ENCODE measurements around the gene PRKG2. TPM values are rescaled to one million over a fixed set of nuclear protein-coding genes. Genes with fewer than 3 reads are reported as not detected.
"Not testable (repeated sequence)": the region's sequence is repeated elsewhere in the genome, so short reads cannot be mapped to it uniquely, and the experiment has no call there.

Gene PRKG2
- 0.05 TPM in 1 of 2 replicates, not detected in the other for total RNA-seq (2014; rRNA removed; shearing (Covaris generic))
- 0.12 and 0.44 TPM in 2 replicates for polyA plus RNA-seq (2015; cell fraction: cytosol; rRNA removed)
- polyA plus RNA-seq (2015; cell fraction: nucleus; rRNA removed) = 0.06 and 0.18 TPM in 2 replicates

DNA sequence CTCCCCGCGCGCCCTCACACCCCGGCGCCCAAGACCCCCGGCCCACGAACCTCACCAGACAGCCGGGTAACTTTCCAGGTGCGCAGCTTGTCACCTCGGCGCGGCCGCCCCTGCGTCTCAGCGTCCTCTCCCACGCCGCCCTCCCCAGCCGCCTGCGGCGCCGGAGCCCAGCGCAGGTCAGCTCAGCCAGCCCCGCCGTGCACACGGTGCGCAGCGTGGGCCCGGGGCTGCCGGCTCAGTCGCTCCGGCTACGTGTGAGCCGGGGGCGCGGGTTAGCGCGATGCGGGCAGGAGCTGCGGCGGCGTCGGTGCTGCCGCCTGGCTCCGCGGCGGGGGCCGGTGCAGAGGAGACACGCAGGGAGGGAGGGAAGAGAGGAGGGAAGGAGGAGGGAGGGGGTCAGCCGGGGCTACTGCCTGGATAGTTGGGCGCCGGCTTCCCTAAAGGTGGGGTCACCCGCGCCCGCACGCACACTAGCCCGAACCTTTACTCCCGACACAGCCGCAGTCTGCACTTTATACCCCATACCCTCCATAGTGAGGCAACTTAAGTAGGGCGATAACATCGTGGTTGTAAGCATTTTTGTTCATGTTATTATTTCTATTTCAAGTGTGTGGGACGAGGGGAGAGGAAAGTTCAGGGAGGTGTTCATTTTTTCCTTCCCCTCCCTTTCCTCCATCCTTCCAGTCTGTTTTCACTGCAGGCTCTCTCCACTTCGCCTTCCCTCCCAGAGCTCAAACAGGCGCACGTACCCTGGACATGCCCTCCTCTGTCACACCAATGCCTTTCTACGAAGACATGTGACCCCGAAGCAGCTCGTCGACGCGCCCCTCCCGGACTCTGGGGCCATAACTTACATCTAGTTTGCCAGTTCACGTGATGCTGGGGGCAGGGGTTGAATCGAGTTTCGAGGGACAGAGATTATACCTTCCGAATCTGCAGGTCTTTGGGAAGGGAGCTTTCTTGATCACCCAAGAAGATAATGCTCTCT lies at the start of gene PRKG2:
PRKG2 (minus strand) TSS at position 342 of the 988 bp plus-strand sequence. CDS start 10,175 bp downstream, outside the sequence.
- no peak for DNase-seq (ENCODE audit: low read depth)

DNA sequence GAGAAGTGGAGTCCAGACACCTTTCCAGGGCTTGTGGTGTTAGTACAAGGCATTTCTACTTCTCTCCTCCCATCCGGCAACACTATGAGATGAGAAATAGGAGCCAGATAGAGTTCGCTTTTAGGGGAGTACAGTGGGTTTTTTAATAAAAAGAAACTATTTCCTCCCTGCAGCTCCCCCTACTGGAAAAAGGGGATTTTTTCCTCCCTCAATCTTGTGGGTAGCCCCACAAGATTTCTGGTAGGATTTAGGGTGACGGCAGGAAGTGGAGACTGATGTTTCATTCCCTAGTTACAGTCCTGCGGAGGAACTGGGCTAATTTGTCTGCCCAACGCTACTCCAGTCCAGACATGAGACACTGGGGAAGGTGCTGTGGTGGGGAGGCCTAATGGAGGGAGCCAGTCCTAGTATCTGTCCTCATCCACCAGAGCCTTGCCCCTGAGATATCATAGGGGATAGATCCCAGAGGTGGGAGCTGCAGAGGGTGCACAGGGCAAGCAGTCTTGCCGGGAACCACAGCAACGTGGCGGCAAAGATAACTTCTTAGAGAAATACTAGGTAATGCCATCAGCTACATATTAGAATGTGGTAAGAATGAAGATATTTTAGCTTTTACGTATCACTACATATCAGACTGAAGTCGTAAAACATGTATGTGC lies 45.5 kb upstream of the PRKG2 start:
- peak; percentile 11 for DNase-seq (ENCODE audit: low read depth)

DNA sequence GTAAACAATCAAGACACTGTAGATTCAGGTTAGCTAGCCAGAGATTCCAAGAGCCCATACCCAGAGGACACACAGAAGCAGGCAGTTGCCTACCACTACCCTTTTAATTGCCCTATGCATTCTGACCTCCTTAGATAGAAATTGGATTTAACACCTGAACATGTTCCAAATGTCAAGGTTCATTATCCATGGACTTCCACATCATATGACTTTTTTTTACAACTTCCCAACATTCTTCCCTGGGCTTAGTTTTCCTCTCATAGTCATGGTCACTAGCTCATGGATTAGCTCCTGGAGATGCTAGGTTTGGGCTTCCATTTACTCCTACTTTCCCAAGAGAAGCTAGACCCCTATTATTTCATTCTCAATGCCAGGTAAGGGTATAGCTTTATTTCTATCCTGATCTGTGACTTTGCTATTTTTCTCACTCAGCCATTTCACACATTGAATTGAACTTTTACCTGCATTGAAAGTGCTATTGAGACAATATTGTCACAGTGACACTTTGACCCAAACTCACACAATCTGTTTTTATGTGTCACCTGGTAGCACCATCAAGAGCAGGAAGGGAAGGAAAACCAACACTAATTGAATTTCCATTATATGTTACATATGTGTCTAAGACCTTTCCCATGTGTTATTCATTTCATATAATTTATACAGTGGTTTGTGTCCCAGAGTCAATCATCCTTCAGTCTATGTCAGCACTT lies 44.0 kb upstream of the PRKG2 start:
- DNase-seq (ENCODE audit: low read depth) = no peak

GRCh38 chr4:81257816-81258215 lies 42.8 kb upstream of the PRKG2 start:
- DNase-seq (ENCODE audit: low read depth) = no peak

DNA sequence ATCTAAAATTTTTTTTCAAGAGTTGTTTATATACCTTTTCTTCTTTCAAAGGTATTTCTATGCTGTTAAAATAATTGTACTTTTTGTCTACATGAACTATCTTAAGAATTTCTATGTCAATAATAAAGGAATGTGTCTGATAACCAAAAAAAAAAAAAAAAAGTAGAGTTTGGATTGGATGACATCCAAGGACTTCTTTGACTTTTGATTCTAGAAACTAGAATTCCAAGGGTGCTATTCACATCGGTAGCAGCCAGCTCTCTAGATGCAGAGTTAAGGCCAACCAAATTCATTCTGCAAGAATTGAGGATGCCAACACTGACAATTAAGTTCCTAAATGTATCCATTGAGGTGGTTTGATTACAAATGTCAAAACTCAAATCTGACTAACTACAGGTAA lies 42.0 kb upstream of the PRKG2 start:
- no peak for DNase-seq (ENCODE audit: low read depth)

DNA sequence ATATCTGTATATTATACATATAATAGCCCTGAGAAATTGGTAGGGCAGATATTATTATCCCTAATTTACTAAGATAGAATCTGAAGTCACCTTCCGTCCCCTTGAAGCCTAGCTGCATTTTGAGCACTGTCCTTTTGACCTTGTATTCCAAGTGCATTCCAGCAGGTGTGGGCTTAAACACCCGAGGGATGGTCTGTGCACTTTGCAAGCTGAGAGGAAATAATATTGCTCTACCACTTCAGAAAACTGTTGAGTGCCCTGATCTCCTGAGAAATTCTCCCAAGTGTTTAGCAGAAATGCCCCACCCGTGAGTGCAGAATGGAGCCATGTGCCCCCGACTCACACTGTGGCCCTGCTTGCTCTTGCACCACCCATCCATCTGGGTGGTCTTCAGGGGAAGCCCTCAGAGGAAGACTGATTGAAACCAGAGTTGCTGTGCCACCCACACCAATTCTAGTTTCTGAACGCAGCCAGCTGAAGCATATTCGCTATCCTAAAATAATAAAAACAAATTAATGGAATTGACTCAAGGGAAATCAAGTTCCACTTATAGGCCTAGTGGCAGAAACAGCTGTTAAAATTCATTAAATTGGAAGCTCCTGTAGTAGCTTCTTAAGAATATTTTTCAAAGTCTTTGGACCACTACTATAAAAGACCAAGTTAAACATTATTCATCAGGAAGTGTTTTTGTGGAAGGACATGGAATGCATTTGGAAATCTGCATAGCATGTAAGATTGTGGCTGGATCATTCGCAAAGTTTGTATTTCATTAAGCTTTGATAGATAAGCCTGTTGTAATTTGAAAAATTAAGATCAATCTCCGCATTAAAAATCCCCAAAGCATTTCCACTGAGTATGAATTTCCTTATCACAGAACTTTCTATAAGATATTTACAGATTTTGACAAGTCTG lies 41.3 kb upstream of the PRKG2 start:
- no peak for DNase-seq (ENCODE audit: low read depth)

- DNase-seq (ENCODE audit: low read depth) = no peak
Observed at GRCh38 chr4:81255524-81255923, 40.5 kb upstream of the PRKG2 start.

GRCh38 chr4:81250430-81250829 lies 35.4 kb upstream of the PRKG2 start:
- no peak for DNase-seq (ENCODE audit: low read depth)

GRCh38 chr4:81245218-81246009 lies 30.4 kb upstream of the PRKG2 start:
- no peak for DNase-seq (ENCODE audit: low read depth)

- DNase-seq (ENCODE audit: low read depth) = no peak
Observed at GRCh38 chr4:81237791-81238190, 22.8 kb upstream of the PRKG2 start.

- DNase-seq (ENCODE audit: low read depth) = peak; percentile 11
Observed at GRCh38 chr4:81235982-81236749, 21.1 kb upstream of the PRKG2 start.

DNA sequence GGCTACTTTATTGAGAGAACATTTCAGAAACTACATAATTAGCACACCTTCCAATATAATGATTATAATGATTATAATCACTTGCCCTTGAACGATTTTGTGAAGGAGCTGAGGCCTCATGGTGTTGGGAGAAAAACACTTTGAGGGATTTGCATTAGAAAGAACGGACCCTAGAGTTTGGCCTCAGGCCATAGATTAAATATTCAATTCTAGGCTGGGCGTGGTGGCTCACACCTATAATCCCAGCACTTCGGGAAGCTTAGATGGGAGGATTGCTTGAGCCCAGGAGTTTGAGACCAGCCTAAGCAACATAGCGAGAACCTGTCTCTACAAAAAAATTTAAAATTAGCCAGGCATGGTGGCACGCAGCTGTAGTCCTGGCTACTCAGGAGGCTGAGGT lies 12.9 kb upstream of the PRKG2 start:
- DNase-seq (ENCODE audit: low read depth) = no peak

GRCh38 chr4:81227138-81227537 lies 12.1 kb upstream of the PRKG2 start:
- no peak for DNase-seq (ENCODE audit: low read depth)

DNA sequence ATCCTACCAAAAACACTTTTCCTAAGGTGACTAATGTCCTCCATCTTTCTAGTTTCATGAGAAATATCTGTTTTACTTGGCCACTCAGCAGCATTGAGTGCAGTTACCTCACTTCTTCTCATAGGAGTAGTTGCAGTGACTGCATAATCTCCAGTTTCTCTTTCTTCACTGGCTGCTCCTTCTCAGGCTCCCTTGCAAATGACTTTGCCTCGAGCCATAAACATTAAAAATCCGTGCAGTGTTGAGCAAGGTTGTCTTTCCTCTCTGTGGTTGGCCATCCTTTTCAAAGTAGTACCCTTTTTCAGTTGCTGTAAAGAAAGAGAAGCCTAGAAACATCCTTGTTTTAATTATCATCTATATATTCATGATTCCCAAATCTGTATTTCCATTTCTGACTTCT lies 10.2 kb upstream of the PRKG2 start:
- no peak for DNase-seq (ENCODE audit: low read depth)

DNA sequence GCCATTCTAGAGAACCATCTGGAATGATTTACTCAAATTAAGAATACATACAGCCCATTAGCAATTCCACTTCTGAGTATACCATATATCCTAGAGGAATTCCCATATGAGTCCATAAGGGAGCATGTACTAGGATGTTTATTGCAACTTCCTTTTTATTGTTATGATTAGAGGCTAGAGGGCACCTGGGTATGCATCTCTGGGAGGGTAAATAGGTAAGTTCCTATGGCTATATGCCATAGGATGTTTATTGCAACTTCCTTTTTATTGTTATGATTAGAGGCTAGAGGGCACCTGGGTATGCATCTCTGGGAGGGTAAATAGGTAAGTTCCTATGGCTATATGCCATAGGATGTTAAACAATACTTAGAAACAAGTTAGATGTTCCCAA lies 7.1 kb upstream of the PRKG2 start:
- DNase-seq (ENCODE audit: low read depth) = not testable (repeated sequence)

DNA sequence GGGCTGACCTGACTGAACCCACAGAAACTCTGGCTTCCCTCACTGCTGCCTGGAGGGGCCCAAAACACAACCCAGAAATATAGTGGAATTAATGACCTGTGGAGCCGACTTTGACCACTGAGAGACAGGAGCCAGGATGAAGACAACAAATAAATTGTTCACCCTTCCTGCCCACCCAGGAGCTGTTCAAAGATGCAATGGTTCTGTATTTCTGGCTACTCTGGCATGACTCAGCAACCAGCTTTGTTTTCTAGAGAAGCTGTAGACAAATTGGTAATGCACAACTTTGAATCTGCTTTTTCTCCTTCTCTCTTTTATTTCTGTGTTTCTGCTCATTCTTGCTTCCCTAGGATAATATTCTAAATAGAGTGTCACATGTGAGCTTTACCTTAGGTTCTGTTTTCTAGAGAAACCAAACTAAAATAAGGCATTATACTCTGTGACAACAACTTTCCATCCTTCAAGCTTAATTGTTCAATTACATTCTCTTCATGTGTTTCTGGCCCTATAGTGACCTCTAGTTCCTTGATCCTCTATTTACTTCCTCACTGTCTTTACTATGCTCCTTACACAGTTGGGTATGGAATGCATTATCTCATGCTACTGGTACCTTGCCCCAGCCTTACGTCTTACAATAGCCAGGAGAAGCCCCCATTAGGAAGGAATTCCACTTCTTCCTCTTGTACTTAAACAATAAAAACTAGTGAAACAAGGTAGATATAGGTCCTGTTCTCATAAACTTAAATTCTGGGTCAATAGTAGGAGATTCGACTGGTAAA lies 6.5 kb upstream of the PRKG2 start:
- DNase-seq (ENCODE audit: low read depth) = no peak

- DNase-seq (ENCODE audit: low read depth) = no peak
Observed at GRCh38 chr4:81220271-81220670, 5.2 kb upstream of the PRKG2 start.

DNA sequence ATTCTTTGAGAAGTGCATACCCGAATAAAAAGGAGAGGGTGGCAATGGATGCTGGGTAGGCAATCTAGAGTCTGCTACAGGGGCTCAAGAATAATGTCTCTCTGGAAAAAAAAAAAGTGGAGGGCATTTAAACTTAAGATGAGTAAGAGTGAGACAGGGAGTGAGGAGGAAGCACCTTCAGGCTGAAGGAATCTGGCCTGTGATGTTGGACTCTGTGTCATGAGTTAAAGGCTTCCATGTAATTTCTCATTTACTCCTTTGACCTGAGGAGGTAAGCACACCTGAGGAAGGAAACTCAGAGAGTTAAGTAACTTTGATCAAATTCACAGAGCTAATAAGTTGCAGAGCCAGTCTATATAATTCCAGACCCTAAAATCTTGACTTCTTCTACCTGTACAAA lies 3.2 kb upstream of the PRKG2 start:
- DNase-seq (ENCODE audit: low read depth) = no peak

All from HT1080 (cell line).